Right lobe of liver (tissue), 4 donors: ENCODE results near the gene G6PD.

Experiments used
- POLR2A ChIP-seq: fragments of 450-650 bp; IDR thresholded peaks from one replicate; pipeline ENCODE4 v1.6.1; 2017; ENCODE audit warnings: antibody characterized with exemption, mild to moderate bottlenecking
- TF ChIP-seq, protein P1 (sequence below), 4 donors: fragments of 200-600 bp in 3 of 4; fragments of 450-650 bp in 1 of 4; IDR thresholded peaks; one replicate each; pipeline versions ENCODE4 v1.5.1 to v1.8.0; 2016 to 2022; ENCODE audit warnings: antibody characterized with exemption in 4 of 4, mild to moderate bottlenecking in 2 of 4
- donor health status: DM: no; HTN: no; CAD: no.
- donor health status: DM: no; HTN: no; CAD: no.
- donor health status: DM: no; HTN: yes; CAD: no.

DNA sequence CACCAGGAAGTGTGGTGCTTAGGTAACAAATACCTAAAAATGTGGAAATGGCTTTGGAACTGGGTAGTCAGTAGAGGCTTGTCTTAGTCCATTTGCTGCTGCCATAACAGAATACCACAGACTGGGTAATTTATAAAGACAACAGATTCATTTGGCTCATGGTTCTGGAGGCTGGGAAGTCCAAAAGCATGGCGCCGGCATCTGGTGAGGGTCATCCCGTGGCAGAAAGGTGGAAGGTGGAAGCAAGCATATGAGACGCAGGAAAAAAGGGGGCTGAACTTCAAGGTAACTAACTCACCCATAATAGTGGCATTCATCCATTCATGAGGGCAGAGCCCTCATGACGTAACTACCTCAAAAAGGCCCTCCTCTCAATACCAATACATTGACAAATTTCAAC lies 37.2 kb downstream of the G6PD start:
- TF ChIP-seq, protein P1, sequence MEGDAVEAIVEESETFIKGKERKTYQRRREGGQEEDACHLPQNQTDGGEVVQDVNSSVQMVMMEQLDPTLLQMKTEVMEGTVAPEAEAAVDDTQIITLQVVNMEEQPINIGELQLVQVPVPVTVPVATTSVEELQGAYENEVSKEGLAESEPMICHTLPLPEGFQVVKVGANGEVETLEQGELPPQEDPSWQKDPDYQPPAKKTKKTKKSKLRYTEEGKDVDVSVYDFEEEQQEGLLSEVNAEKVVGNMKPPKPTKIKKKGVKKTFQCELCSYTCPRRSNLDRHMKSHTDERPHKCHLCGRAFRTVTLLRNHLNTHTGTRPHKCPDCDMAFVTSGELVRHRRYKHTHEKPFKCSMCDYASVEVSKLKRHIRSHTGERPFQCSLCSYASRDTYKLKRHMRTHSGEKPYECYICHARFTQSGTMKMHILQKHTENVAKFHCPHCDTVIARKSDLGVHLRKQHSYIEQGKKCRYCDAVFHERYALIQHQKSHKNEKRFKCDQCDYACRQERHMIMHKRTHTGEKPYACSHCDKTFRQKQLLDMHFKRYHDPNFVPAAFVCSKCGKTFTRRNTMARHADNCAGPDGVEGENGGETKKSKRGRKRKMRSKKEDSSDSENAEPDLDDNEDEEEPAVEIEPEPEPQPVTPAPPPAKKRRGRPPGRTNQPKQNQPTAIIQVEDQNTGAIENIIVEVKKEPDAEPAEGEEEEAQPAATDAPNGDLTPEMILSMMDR (IDR thresholded peaks at IDR 0.05): no peak
- no peak for TF ChIP-seq POLR2A
